GM12865 (cell line): ENCODE results near the gene PIEZO1.

ENCODE experiments used
- DNase-seq: peaks from one replicate; pipeline ENCODE4 v3.0.0; 2010; ENCODE audit warnings: low read depth
- H3K4me3 ChIP-seq: 2 replicates; pipeline ENCODE4 v1.5.1; 2011; ENCODE audit warnings: mild to moderate bottlenecking, low read depth, low read length, control low read depth
- CTCF ChIP-seq: IDR thresholded peaks from 2 replicates; pipeline ENCODE4 v1.5.1; 2011; ENCODE audit warnings: low read length, control low read depth, low read depth, inconsistent platforms; ENCODE audit not compliant: insufficient read depth; ENCODE audit errors: missing control alignments

The PIEZO1 gene

GRCh38 chr16:88821168-88821850 is 36.3 kb upstream of the PIEZO1 start:
- no peak for TF ChIP-seq CTCF
- DNase-seq = no peak
- H3K4me3 ChIP-seq = no peak overlapping the region

DNA sequence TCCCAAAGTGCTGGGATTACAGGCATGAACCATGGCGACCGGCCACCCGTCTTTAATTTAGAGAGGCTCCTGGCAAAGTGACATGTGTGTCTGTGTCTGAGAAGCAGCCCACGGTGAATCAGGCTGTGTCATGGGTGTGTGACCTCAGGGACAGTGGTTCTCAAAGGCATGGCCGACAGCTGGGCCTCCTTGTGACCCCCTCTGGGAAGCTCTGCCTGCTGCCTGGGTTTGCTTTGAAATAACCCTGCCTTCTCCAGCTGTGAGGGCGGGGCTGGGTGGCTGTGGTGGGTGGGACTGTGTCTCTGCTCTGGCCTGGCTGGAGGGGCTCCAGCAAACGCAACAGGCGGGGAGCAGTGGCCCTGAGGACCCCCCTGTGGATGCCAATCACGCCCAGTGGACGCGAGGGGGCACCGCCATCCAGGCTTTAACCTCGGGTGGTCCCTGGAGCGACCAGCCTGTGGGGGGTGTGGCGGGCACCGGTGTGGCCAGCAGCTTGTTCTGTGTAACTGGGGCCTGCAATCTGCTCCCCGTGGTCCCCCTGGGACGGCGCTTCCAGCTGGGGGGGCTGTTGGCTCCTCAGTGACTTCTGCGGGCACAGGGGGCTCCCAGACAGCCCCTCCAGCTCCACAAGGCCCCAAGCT is 35.5 kb upstream of the PIEZO1 start:
- no peak overlapping the region for H3K4me3 ChIP-seq
- TF ChIP-seq CTCF = no peak
- DNase-seq = no peak

DNA sequence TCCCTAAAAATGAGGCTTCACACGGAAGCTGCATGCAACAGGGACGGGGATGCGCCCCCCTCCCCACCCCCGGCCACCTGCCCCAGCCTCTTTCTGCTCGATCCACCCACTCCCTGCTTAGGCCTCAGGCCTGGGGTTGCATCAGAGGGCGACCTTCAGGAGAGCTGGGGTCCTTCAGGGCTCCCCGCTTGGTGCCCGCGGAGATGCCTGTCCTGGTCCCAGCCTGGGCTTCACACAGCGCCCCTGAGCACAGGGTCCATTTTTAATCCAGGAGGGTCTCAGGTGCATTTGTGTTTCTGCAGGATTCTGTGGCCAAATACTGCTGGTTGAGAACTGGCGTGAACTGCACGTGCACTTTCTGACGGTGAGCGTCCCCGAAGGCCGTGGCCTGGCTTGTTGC is 34.1 kb upstream of the PIEZO1 start:
- DNase-seq = no peak
- TF ChIP-seq CTCF = no peak
- H3K4me3 ChIP-seq = no peak overlapping the region

DNA sequence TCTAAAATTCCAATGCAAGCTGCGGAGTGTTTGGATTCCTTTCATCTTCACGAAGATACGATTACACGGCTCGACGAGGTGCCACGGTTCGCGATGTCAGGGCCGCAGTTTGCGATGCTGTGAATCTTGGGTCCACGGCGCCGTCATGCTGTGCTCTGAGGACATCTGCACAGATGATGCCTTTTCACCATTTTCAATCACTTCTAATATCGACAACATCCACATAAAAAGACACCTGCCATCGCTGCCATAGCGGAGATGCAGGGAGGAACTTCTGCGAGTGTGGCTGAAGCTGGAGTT is 33.5 kb upstream of the PIEZO1 start:
- no peak for DNase-seq
- TF ChIP-seq CTCF = no peak
- H3K4me3 ChIP-seq = no peak overlapping the region

DNA sequence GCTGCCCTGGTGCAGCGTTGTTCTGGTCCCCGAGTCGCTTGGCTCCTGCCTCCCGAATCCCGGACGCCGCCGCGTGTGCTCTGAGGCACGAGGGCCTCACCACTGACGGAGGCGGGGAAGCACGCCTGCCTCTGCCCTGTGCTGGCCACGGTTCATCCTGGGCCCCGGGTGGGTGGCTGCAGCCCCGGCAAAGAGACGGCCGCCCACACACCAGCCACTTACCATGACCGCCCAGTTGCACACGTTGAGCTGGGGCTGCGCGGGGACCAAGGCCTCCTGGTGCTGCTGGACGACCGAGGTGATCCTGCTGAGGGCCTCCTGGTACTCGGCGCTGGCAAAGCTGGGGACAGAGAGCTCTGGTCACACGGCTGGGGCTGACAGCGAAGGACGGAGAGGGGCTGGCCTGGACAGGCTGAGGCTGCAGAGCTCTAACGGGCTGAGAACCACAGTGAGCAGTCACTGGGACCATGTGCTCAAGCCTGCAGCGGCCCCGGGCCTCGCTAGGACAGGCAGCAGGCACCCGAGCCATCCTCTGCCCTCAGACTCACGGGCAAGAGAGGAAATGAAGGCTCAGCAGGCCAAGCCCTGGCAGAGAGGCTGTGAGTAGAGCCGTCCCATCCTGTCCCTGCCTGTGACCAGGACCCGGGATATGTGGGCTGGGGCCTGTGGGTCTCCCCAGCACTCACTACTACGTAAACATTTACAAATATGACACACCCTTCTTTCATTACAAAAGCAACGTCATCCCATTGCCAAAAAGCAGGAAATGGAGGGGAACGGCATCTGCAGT is 33.0 kb upstream of the PIEZO1 start:
- no peak overlapping the region for H3K4me3 ChIP-seq
- DNase-seq = no peak
- no peak for TF ChIP-seq CTCF

DNA sequence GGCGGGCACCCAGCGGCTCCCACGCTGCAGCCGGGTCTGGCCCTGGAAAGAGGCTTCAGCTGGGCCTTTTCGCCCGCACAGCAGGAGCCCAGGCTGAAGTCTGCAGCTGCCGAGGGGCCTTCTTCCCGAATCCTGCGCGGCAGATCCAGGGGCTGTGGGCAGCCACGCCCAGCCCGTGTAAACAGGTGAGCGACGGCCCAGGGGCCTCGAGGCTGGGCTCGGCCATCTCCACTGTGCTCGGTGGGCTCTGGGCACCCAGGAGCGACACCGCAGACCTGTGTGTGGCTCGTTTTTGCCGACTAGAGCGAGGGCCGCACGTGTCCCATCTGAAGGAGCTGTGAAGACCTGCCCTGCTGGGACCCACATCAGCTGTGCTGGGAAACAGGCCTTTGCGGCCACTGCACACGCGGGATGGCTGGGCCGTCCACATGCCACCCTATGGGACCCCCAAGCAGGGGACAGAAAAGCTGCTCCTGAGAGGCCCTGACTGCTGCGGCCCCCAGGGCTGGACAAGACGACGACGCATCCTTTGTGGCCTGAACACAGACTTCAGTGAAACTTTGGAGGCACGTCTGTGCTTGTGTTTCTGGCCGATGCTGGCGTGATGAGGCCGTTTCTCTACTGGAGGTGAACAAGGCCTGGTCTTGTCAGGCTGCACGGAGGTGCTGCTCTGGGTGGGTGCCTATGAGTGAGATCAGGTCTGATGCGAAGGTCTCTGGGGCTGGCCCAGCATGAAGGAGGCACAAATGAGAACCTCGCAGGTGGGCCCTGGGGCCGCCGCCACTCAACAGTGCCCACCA is 31.9 kb upstream of the PIEZO1 start:
- H3K4me3 ChIP-seq = no peak overlapping the region
- no peak for TF ChIP-seq CTCF
- DNase-seq = no peak
